Muscle of back (tissue), 13 donors: ENCODE results near the gene BRD9. TPM values are rescaled to one million over a fixed set of nuclear protein-coding genes. Genes with fewer than 3 reads are reported as not detected.
"Not testable (repeated sequence)": the region's sequence is repeated elsewhere in the genome, so short reads cannot be mapped to it uniquely, and the experiment has no call there.

Experiments
- DNase-seq, 3 donors: peaks; one replicate each; pipeline versions ENCODE4 v3.0.0 to v3.0.0-alpha.2; 2013
- long read RNA-seq, 9 donors: transcript quantifications; one replicate each; lab custom pipeline, GENCODE V29; 2026
- polyA plus RNA-seq, 10 donors: library from polyadenylated mRNA; unstranded; fragments of 120-200 nt; gene quantifications; one replicate each; pipeline ENCODE4 v1.2.1, GENCODE V29; 2013; ENCODE audit not compliant: insufficient read length in 10 of 10

BRD9 gene
- polyA plus RNA-seq = 10 to 100 TPM; 22.5 to 34.4 (median 27.5) TPM
- long read RNA-seq, donor 1 = 0 reads
- long read RNA-seq, donor 2, partial matches to known transcripts = 0 of 1 reads
- long read RNA-seq, donor 2, other reads (novel, unspliced or antisense) = 0 of 1 reads
- long read RNA-seq, donor 3 = 0 reads
- long read RNA-seq, donor 4 = 0 reads
- long read RNA-seq, donor 5, partial matches to known transcripts = 13 of 14 reads
- long read RNA-seq, donor 5, other reads (novel, unspliced or antisense) = 0 of 14 reads
- long read RNA-seq, donor 6, partial matches to known transcripts = 0 of 3 reads
- long read RNA-seq, donor 6, other reads (novel, unspliced or antisense) = 0 of 3 reads
- long read RNA-seq, donor 7, partial matches to known transcripts = 5 of 5 reads
- long read RNA-seq, donor 7, other reads (novel, unspliced or antisense) = 0 of 5 reads
- long read RNA-seq, donor 8, partial matches to known transcripts = 5 of 7 reads
- long read RNA-seq, donor 8, other reads (novel, unspliced or antisense) = 0 of 7 reads
- long read RNA-seq, donor 9 = 0 reads

DNA sequence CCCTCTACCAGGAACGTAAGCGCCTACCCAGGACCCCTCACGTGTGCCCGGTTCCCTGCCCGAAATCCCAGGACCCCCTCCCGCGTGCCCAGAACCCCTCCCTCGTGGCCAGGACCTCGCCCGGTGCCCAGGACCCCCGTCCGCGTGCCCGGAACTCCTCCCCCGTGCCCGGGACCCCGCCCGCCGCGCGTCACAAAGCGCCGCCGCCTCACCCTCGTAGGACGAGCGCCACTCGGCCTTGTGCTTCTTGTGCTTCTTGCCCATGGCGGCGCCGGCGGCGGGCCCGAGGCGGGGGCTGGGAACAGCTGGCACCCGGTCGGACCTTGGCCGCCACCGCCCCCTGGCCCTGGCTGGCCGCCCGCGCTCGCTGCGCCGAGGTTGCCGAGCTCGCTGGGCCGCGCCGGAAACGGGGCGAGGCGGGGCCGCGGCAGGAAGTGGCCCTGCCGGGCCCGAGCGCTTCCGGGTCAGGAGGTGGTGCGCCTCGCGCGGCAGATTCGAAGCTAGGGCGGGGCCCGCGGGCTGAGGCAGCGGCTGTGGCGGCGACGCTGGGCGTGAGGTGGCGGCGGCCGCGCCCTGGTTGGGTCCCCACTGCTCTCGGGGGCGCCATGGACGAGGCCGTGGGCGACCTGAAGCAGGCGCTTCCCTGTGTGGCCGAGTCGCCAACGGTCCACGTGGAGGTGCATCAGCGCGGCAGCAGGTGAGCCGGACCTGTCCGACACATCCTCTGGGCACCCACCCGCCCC is at the start of gene BRD9, which contains the start of gene TRIP13:
TSS of gene BRD9 (minus strand) at position 408 of the 743 bp plus-strand sequence. CDS start at position 264, 144 bp downstream.
TSS of gene TRIP13 (plus strand) at position 491 of the 743 bp plus-strand sequence. CDS start at position 606, 115 bp downstream.
- DNase-seq = peak; percentile 73 to 93 (median 88)

DNA sequence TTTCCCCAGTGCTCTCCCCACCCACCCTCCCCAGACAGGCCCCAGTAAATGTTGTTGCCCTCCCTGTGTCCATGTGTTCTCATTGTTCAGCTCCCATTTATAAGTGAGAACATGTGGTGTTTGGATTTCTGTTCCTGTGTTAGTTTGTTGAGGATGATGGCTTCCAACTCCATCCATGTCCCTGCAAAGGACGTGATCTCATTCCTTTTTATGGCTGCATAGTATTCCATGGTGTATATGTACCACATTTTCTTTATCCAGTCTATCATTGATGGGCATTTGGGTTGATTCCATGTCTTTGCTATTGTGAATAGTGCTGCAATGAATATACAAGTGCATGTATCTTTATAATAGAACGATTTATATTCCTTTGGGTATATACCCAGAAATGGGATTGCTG is 48.1 kb upstream of the BRD9 start:
- DNase-seq = not testable (repeated sequence)

GRCh38 chr5:939368-939767 is 46.8 kb upstream of the BRD9 start:
- no peak for DNase-seq

DNA sequence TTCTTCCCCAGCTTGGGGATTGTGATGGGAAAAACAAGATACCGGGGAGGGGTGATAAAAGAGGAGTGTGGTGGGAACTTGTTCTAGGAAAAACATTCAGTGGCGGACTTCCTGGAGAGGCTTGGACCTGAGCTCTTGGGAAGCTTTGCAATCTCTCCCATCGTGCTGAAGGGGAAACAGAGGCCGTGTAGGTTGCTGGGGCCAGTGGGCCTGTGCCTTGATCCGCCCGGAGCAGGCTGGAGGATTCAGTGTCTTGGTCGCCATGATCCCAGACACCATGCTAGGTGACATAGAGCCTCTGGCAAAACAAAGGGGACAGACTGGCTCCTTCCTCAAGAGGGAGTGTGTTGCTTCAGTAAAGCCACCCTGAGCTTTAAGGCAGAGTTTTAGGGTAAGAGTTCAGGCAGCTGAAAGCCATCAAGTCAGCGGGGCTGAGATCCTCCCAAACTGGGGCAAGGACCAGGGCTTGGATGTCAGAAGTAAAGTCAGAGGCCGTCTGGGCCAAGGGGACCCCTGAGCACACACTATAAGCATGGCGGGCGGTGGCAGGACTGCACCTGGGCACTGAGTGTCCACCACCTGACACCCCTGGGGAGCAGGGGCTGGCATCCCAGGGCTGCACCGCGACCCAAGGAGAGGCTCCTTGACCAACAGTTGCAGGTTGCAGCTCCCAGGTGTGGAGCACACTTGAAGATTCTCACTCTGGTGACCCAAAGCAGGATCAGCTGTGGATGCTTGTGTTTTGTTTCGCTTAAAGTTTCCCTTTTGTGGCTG is 44.7 kb upstream of the BRD9 start:
- no peak for DNase-seq

GRCh38 chr5:936149-937144 is 43.8 kb upstream of the BRD9 start:
- no peak for DNase-seq

DNA sequence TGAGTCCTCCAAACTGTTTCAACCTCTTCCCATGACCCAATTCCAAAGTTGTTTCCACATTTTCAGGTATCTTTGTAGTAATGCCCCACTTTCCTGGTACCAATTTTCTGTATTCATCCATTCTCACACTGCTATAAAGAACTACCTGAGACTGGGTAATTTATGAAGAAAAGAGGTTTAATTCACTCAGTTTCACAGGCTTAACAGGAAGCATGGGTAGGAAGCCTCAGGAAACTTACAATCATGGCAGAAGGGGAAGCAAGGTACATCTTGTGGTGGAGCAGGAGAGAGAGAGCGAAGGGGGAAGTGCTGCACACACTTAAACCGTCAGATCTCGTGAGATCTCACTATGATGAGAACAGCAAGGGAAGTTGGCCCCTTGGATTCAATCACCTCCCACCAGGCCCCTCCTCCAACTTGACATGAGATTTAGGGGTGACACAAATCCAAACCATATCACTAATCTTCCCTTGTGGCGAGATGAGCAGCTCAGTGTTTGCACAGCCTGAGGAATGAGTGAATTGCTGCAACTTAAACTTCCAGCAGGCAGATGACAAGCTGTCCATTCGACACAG is 43.0 kb upstream of the BRD9 start:
- DNase-seq = no peak

GRCh38 chr5:934381-934967 is 41.9 kb upstream of the BRD9 start:
- not testable (repeated sequence) for DNase-seq

DNA sequence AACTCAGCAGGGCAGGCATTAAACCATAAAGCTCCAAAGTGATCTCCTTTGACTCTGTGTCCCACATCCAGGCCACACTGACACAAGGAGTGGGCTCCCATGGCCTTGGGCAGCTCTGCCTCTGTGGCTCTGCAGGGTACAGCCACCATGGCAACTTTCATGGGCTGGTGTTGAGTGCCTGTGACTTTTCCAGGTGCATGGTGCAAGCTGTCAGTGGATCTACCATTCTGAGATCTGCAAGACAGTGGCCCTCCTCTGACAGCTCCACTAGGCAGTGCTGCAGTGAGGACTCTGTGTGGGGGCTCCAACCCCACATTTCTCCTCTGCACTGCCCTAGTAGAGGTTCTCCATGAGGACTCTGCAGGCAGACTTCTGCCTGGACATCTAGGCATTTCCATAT is 41.4 kb upstream of the BRD9 start:
- DNase-seq = not testable (repeated sequence)

- DNase-seq = no peak
These were observed 40.8 kb upstream of the BRD9 start for GRCh38 chr5:933251-933861.

DNA sequence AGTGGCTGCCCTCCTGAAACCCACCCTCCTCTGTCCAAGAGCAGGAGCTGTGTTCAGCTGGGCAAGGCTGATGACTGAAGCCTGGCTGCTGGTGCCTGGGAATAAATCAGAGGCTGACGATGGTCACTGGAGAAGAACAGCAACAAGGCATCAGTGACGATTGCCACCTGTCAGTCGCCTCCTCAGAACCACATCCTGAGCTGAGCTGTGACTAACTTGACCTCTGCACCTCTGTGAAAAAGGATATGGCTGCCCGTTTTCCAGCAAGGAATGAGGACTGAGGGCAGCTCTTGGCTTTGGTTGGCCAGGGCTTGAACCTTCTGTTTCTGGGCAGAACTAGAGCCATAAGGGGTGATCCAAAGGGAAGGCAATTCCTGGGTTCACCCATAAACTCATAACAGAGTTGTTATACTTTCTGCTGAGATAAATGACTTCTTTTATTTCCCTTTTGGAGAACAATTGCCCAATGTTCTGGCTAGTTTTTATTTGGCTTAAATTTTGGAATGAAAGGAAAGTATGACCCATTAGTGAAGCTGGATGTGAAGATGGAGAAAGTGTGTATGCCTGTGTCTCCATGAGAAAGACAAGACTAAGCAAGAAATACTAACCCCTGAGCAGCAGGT is 40.1 kb upstream of the BRD9 start:
- DNase-seq = no peak

DNA sequence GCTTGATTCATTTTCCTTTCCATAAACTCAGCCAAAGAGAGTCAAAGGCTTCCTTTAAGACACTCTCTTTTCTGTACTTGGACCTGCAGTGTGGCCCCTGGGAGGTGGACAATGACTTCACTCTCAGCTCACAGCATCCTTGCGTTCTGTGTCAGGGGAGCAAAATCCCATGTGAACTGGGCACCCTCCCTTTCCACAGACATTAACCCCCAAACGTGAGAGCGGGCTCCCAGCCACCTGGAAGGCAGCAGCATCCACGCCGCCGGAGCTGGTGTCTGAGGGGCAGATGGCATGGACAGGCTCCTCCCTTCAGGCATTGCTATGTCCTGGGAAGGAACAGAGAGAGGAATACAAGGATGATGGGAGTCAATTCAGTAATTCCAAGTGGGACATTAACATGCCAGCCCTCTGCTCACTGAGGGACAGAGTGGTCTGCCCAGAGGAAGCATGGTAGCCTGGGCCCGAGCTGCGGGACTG is 39.6 kb upstream of the BRD9 start:
- DNase-seq = no peak

DNA sequence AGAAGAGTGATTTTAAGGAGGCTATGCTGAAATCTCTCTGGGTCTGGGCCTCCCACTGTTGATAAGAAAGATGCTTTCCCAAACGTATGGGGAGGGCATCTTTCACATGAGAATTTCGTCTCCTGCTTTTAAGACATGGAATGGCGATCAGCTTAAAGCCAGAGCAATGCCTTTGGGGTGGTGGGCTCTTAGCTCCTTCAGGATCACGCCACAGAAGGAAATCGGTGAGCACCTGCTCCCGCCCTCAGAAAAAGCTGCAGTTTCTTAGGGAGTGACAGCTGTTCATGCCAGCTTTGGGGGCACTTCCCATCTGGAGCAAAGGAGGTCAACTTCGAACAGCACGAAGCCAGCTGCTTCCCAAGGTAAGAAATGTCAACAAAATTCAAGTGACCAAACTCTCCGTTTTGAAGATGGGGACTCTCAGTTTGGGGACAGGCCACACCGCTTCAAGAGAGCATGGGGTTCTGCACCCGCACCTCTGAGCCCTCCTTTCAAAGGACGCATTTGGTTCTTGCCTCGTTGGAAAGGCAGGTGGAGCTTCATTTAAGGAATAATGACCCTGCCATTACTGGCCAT is 39.1 kb upstream of the BRD9 start:
- DNase-seq = no peak

- DNase-seq = no peak
These were observed 38.3 kb upstream of the BRD9 start for GRCh38 chr5:930866-931265.

GRCh38 chr5:929596-929995 is 37.0 kb upstream of the BRD9 start:
- no peak for DNase-seq

DNA sequence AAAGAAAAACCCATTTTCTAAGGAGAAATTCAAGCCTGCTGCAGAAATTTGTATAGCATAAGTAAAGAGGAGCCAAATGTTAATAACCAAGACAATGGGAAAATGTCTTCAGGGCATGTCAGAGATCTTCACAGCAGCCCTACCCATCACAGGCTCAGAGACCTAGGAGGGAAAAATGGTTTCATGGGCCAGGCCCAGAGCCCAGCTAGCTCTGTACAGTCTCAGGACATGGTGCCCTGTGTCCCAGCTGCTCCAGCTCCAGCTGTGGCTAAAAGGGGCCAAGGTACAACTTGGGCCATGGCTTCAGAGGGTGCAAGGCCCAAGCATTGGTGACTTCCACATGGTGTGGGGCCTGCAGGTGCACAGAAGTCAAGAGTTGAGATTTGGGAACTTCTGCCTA is 36.6 kb upstream of the BRD9 start:
- DNase-seq = not testable (repeated sequence)

- no peak for DNase-seq
These were observed 34.8 kb upstream of the BRD9 start for GRCh38 chr5:927172-928015.
